Right renal cortex interstitium (tissue), 3 donors: ENCODE measurements around the gene PIP5KL1. TPM values are rescaled to one million over a fixed set of nuclear protein-coding genes. Genes with fewer than 3 reads are reported as not detected.
"Not testable (repeated sequence)": the region's sequence is repeated elsewhere in the genome, so short reads cannot be mapped to it uniquely, and the experiment has no call there.

ENCODE experiments used
- DNase-seq, 3 donors: peaks; one replicate each; pipeline ENCODE4 v3.0.0-alpha.2; 2013; ENCODE audit warnings: low read depth in 3 of 3, low spot score in 2 of 3
- polyA plus RNA-seq, 3 donors: library from polyadenylated mRNA; unstranded; fragments of 120-200 nt; gene quantifications; one replicate each; pipeline ENCODE4 v1.2.1, GENCODE V29; 2013; ENCODE audit not compliant: insufficient read length in 3 of 3

Gene PIP5KL1
- polyA plus RNA-seq, 3 donors = 1.1 to 1.6 (median 1.1) TPM

DNA sequence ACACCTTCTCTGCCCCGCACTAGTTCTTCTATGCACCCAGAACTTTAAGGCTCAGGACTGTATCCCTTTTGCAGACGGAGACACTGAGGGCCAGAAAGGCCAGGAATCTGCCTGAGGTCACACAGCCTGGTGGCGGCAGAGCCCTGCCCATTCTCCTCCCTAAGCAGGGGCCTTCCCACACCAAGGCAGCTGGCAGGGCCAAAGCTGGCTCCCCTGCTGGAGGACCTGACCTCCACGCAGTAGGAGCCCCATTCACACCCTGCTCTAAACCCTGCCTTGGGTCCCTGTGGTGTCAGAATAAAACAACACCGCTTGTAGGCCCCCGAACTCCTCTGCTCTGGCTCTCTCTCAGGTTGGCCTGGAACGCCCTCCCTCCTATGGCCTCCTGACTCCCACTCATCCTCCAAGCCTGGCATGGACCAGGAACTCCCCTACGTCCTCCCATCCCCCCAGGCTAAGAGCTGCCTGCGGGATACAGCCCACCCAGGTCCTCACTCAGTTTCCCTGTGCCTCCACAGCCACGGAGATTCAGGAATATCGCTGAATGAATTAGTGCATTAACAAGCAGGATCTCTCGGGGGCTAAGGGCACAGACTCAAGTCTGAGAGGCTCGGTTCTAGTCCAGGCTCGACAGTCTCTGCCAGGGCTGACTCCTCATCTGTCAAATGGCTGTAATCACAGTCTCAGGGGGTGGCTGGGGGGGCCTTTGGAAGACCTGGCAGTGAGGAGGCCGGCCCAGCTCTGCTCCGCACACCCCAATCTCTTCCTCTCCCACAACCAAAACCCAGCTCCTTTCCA lies 34.0 kb downstream of the PIP5KL1 start:
- no peak for DNase-seq

DNA sequence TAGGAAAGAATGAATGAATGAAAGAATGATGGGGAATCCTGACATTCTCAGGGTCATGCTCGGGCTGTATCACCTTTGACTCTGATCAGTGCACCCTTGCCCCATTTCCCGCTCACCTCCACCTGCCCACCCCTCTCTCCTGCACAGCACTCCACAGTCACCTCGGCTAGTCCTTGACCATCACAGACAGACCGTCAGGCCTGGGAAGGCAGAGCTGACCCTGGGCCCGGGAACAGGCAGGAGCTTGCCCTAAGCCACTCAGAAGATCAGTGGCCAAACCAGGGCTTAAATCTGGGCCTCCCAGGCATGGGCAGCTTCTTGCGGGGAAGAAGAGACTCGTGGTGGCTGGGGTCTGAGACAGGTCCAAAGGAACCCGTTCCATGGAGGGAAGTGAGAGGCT lies 34.8 kb downstream of the PIP5KL1 start:
- no peak for DNase-seq

DNA sequence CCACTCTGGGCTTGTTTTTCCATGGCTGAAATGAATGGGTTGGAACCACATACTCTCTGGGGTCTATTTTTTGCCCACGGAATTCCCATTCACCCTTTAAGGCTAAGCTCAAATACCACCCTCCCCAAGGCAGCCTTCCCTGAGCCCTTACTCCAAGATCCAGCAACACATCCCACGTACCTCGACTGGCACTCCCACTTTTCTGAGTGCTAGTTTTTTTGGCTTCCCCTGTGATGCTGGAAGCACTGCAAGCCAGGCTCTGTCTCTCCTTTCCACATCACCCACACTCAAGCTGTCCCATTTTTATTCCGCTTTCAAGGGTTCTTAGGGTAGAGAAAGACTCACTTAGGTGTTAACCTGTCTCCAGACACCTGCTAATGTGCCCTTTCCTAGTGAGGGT lies 37.2 kb downstream of the PIP5KL1 start:
- DNase-seq = no peak

DNA sequence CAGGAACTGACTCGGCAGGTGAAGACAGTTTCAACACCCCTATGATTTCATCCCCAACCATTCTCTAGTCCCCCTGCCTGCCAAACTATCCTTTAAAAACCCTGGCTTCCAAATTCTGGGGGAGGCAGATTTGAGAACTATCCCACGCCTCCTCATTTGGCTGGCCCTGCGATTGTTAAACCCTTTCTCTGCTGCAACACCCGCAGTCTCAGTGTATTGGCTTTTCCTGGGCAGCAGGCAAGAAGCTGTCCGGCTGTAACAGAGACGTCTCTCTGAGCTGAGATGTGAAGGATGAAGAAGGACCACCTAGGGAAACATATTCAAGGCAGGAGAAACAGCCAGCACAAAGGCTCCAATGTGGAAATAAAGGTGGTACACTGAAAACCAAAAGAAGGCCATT lies 37.7 kb downstream of the PIP5KL1 start:
- DNase-seq = no peak

DNA sequence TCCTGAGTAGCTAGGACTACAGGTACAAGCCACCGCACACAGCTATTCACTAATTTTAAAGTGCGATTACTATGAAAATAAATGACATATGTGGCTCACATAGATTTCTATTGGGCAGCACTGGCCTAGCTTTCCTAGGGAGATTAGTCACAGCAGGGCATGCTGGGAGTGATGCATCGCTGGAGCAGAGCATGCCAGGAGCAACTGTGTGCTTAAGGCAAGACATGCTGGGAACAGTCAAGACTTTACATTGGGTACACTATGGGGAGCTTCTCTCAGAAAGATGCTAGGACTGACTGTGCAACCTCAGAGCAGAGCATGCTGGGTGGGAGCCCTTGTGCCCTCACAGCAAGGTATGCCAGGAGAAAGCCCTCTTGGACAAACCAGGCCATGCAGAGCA lies 40.5 kb downstream of the PIP5KL1 start:
- DNase-seq = no peak

DNA sequence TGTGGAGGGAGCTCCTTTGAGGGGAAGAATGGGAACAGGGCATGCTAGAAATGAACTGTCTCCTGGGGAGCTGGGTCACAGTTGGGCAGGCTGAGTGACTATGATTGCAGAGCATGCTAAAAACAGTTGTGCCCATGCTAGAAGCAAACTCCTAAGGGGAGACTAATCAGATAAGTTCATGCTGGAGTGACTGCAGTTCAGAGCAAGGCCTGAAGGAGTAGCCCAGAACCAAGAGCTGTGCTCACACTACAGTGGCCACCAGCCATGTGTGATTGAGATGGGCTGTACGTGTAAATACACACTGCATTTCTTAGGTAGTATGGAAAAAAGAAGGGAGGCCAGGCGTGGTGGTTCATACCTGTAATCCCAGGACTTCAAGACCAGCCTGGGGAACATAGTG lies 42.8 kb downstream of the PIP5KL1 start:
- no peak for DNase-seq

DNA sequence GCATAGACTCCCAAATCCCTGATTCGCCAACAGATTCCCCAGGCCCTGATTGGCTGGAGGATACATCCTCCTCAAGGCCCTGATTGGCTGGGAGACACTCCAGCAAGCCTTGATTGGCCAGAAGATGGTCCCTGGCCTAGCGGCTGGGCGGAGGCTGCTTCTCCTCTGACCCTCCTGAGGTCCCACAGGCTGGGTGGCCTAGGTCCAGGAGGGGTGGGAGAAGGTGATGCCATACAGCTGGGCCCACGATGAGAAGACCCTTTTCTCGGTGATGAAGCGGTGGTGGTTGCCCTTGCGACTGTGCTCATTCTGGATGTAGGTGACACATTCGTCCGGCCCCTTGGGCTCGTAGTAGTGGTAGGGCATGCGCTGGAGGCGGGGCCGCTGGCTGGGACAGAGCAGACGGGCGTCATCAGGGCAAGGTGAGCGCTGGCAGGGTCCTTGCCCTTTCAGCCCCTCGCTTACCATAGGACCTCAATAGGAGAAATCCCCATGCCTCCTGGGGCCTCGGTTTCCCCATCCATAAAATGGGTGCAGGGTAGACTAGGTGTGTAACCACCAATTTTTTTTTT lies 44.1 kb downstream of the PIP5KL1 start:
- no peak for DNase-seq

DNA sequence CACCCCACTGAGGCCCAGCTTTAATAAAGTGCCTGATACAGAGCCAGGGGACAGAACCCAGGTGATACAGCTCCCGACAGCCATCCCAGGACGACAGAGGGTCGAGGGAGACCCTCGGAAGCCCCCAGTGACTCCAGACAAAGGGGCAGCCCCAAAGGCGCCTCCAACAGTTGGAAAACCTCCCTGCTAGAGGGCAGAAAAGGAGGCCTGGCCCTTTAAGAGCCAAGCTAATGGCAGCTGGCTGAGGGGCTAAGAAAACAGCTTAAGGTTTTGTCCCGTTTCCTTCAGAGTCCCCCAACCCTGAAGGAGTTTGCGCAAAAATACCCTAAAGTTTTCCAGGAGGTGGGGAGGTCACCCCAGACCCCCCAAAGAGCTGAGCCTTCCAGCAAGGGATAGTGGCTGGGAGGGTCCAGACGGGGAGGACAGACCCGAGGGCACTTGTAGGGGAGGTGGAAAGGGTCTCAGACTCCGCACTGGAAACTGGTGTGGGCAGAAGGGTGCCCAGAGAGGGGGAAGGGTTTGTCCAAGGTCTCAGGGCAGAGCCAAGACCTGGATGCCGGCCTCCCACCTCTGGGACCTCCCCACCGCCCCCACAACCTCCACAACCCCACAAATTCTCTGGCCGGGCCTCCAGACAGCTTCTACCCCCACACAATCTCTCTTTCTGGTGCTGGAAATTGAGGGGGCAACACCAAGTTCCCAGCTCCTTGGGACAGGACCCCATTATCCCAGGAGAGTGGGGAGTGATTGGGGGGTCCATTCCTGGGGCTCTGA lies 44.9 kb downstream of the PIP5KL1 start:
- DNase-seq = no peak

DNA sequence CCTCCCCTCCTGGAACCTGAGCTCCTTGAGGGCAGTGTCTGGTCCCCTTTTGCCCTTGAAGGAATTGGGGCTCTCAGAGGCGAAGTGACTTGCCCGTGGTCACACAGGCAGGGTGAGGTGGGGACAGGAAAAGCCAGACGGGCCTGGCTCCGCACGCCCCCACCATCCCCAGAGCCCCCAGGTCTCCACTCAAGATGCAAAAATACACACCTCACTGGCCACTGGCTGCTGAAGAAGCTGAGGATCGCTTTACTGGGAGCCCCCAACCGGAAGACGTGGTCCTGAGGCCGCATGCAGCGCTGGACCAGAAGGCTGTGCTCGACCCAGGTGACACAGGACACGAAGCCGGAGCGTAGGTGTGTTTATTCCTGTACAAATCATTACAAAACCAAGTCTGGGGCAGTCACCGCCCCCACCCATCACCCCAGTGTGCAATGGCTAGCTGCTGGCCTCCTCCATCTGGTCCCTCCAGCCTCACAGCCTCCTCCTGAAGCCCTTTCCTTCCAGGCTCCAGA lies 45.5 kb downstream of the PIP5KL1 start:
- DNase-seq = no peak

DNA sequence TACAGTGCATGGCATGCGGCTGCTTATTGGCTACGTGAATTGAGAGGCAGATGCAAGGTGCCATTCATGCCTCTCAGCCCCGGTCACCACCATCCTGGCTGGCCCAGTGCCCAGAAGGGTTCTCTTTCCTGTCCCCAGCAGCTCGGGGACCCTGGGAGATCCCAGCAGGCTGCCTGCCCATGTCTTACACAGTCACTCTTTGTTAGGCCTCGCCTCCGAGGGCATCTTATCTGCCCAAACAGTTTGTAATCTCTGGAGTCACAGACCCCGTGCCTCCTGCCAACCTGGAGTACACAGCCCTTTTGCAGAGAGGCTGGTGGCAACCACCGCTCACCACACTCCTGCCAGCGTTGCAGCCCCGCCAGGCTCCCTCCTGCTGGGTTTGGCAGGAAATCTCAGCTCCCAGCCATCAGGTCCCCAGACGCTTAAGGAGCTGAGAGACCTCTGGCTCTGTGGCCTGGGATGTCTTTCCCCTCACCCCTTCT lies 46.1 kb downstream of the PIP5KL1 start:
- DNase-seq = no peak

DNA sequence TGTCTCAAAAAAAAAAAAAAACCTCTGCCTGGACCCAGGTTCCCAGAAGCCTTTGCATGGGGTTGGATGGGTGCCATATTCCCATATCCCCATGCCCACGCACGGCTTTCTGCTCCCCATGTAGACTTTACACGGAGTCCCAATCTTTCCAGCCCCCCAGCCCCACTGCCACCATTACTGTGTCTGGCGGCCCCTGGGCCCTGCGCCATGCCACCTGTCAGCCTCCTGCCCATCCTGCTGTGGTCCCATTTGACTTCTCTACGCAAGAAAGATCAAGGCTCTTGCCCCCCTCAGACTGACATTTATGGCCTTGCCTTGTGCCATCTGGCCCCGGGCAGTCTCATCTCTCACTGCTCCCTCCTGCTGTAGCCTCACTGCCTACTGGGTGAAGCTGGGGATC lies 46.6 kb downstream of the PIP5KL1 start:
- no peak for DNase-seq

DNA sequence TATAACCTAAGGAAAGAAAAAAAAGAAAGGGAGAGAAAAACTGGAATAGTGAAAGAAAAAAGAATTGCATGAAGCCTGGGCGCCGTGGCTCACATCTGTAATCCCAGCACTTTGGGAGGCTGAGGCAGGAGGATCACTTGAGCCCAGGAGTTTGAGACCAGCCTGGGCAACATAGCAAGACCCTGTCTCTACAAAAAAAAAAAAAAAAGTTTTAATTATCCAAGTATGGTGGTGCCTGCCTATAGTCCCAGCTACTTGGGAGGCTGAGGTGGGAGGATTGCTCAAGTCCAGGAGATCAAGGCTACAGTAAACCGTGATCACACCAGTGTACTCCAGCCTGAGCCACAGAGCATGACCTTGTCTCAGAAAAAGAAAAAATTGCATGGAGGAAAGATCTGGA lies 48.9 kb downstream of the PIP5KL1 start:
- not testable (repeated sequence) for DNase-seq

DNA sequence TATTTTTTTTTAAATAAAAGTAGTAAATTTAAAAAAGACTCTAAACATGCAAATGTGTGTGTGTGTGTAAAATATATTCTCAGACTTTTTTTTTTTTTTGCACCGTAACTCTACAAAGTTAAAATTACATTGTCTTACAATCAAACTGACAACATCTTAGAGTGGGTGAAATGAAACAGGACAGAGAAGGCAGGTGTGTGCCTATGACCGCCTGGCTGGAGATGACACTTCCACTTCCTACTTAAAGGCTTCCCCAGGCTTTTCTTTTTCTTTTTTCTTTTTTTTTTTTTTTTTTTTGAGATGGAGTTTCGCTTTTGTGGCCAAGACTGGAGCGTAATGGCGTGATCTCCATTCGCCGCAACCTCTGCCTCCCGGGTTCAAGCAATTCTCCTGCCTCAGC lies 50.4 kb downstream of the PIP5KL1 start:
- DNase-seq = no peak

DNA sequence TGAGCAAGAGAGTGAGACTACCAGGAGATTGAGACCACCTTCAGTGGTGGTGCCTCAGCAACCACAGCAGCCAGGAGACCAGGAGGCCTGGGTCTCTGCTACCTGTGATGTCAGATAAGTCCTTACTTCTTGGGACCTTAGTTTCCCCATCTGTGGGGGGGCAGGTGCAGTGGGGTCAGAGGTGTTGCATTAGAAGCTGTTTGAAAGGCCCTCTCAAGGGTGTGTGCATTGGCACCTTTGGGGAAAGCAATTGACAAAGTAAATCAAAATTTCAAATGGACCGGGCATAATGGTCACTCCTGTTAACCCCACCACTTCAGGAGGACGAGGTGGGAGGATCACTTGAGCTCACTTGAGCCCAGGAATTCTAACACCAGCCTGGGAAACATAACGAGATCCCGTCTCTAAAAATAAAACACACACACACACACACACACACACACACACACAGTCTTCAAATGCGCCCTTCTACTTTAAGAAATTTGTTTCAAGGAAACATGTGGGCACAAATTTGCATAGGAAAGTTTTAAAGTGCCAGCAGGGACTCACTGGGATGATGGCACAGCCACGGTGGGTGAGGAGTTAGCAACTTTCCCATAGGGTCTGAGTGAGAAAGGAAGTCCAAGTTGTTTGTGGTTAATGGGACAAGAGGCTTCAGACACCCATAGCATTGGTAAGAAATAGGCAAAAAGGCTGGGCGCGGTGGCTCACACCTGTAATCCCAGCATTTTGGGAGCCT lies 51.8 kb downstream of the PIP5KL1 start:
- no peak for DNase-seq

DNA sequence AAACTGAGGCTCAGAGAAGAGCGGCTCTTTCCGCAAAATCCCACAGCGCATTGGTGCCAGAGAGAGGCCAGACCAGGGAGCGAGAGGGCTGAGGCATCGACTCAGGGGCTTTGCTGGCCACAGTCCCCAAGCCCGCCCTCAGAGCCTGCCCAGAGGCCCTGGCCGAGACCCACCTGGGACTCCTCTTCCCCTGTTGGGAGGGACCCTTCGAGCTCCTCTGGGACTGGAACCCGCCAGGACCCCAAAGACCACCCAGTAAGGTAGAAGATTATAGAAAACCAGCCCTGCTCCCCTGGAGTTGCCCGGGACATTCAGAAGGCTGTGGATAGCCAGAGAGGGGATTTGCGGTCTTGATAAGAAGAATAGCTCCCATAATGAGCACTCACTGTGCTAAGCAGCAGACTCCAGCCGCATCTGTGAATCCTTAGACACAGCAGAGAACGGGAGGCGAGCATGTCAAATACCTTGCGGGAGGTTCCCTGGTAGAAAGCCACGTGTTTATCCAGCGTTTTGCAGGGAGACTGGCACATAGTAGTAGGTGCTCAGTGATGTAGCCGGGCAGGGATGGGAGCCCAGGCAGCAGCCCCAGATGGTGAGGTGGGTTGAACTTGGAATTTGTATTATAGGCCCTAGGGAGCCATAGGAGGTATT lies 52.5 kb downstream of the PIP5KL1 start:
- DNase-seq = no peak

DNA sequence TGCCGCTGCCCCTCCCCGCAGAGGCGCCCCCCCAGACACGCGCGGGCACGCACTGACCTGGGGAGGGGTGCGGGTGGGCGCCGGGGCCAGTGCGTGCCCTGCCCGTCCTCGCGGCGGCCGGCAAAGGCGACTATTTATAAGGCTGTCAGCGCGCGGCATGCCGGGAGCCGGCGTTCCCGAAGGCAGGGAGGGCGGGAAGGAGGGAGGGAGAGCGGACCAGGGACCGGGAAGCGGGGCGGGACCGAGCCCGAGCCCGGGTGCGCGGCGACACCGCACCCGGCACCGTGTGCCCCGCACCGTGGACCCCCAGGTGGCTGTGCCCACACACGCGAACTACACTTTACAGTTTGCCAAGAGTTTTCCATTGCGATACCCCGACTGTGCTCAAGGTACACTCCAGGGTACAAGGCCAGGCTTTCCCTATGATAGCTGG lies 53.0 kb downstream of the PIP5KL1 start, which contains the start of gene AK1:
TSS of gene AK1 (minus strand) at position 110 of the 433 bp plus-strand sequence. CDS start 3,058 bp downstream, outside the sequence.
- no peak for DNase-seq

DNA sequence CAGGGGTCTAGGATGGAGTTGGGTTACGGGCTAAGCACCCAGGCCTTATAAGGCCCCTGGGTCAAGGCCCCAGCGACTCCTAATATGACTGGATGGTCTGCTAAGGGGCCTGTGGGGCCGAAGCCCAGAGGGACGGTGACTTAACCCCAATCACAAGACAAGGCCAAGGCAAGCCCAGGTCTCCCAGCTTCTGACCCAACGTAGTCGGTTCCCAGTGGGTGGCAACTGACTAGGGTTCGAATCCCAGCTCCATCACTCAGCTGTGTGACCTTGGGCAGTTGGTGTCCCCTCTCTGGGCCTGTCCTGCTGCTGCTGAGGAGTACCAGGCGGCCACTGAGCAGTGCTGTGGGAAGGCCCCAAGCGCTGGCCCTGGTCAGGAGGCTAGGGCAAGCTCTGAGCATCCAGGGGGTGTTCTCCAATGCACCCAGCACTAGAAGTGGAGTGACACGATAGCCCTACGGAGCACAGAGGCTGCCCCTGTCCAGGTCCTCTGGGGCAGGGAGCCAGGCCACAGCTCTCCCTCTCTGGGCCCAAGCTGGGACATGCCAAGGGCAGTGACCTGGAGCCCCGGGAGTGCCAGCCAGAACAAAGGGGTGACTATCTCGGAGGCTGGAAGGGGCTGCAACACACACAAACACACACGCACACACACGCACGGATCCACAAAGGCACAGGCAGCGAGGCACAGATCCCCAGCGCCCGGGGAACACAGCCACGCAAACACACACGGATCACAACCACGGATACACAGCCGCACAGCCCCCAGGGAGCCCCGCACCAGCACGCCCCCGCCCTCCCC lies 53.6 kb downstream of the PIP5KL1 start:
- DNase-seq = no peak

DNA sequence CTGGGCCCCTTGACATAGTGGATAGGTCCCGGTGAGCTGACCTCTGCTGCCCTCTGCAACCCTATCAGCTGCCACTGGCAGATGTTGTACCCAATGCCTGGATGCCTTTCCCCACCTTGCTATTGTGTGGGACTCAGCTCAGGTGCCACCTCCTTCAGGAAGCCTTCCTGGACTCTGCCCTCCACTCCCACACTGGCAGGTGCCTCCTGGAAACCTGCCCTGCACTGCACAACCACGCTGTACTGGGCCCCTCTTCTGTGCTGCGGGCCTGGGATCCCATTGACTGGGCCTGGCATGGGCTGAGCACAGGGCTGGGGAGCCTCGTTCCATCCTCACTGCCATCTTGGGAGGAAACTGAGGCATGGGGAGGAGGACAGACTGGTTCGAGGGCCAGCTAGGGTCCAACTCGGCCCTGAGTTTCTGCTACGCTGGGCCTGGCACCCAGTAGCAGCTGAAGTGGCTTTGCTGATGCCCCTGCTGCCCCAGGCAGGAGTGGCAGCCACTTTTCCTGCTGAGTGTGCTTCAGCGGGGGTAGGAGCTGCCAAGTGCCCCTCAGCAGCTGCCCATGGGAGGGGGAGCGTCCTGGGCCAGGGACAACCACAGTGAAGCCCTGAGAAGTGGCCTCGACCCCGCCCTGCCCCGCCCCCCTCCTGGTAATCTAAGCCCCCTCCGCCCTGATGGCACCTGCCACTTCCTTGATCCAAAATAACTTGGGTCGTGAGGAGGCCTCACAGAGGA lies 54.4 kb downstream of the PIP5KL1 start:
- DNase-seq = no peak
